T-helper 22 cell (primary cell): Measurements from ENCODE around the gene RHOBTB3.

Experiments
- DNase-seq: peaks from one replicate; pipeline ENCODE4 v3.0.0-alpha.2; 2020; ENCODE audit warnings: low read depth

Gene RHOBTB3

DNA sequence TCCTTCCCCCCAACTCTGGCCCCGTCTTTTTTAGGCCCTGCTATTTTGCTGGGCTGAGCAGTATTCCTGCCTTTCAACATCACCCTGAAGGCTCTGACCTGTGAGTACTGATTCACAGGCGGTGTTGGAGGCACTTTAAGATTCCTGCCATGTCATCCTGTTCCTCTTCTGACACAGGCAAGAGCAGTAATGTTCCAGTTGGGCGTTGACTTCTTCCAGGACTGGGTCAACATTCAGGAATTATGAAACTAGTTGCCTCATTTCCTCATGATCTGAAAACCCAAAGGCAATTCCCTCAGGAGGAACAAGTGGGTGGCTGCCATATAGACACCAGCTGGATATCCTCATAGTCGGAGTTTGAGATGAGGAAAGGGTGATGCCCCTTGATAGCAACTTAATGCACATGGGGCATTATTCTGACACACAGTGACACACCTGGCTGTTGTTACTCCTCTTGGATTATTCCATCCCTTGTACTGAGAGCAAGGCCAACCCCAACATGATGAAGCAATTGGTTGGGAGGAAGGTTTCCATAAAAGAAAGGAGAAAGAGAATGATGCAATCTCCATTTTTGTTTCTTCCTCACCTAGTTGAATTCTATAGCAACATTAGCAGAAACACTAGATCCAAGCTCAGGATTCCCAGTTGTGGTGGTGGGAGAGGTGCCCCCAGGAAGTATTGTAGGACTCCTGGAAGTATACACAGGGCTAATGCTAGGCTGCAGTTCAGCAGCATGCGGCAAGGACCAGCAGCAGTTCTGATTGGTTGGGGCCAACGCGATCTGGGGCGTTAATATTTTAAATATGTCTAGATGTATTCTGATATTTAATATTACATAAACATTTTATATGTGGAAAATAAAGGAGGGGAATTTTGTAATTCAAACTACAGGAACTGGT, 111.0 kb downstream of the RHOBTB3 start:
- no peak for DNase-seq

DNA sequence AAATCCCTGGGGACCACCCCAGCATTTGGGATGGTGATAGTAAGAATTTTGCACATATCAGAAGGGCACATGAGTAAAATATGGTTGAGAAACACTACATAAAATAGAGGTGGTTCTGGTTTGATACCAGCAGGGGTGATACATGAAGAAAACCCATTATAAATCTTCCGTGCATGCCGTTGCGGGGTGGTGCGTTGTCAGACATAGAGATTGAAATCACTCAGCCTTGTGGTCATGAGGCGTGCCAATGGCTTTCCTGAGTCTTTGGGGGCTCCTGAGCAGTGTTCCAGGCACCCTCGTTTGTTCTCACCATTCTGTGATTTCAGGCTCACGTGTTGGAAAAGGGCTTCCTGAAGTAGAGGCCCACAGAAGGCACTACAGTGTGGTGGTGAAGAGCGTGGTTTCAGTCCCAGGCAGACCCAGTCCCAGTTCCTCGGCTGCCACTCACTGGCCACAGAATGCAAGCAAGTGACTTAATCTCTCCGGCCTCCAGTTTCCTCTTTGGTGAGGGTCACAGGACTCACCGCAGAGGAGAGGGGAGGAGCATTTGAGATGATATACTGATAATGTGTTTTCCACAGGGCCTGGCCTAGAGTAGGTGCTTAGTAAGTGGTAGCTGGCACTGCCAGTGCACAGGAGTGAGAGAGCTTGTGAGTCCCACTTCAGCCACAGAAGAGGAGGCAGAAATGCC, 111.9 kb downstream of the RHOBTB3 start:
- DNase-seq = peak; percentile 50

DNA sequence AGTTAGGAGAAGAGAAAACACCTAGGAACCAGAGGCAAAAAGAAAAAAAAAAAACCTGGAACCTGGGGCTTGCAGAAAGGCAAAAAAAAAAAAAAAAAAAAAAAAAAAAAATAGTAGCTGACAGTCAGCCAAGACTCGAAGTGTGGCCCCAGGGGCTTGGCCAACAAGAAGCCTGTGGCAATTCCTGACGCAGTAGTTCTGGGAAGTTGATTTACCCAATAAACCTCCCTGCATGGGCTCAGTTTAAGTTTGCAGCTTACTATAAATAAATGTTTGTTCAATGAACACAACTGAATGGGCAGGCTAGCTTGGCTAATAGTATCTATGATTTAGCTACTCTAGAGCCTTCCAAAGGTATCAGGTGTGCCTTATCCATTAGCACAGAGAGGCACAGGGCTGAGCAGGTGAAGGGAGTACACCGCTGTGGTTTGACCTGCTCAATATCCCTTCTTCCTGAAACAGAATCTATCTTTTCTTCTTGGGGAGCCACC, 112.6 kb downstream of the RHOBTB3 start:
- no peak for DNase-seq

DNA sequence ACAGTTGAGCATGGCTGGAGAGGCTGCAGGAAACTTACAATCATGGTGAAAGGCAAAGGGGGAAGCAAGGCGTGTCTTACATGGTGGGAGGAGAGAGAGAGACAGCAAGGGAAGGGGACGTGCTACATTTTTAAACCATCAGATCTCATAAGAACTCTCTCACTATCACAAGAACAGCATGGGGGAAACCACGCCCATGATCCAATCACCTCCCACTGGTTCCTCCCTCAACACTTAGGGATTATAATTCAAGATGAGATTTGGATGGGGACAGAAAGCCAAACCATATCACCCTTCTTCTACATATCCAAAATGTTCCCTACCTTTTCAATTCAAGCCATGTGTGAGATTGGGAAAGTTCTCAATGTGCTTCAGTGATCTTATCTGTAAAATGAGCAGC, 114.3 kb downstream of the RHOBTB3 start:
- no peak for DNase-seq
